Smooth muscle cell of the coronary artery (primary cell): ENCODE data around the gene KRT36. TPM values are rescaled to one million over a fixed set of nuclear protein-coding genes. Genes with fewer than 3 reads are reported as not detected.

ENCODE experiments used
- total RNA-seq: library from RNA; depleted of rRNA; stranded (reverse); fragments of >200 nt; gene quantifications from 2 replicates; pipeline ENCODE4 v1.2.3, GENCODE V29; 2014; ENCODE audit warnings: low replicate concordance

KRT36 gene
- total RNA-seq = 0.08 and 0.12 TPM in 2 replicates

GRCh38 chr17:41489531-41489930, at the start of gene KRT36:
TSS of gene KRT36 (minus strand) at chr17:41489910. CDS start at chr17:41489864, 46 bp downstream.

GRCh38 chr17:41518789-41519449, 29.2 kb upstream of the KRT36 start, which contains the start of gene KRT15:
TSS of gene KRT15 (minus strand) at chr17:41518890. CDS start at chr17:41518827, 63 bp downstream.

GRCh38 chr17:41505007-41505808, 15.5 kb upstream of the KRT36 start, which contains the start of gene KRT13:
TSS of gene KRT13 (minus strand) at chr17:41505612. CDS start at chr17:41505550, 62 bp downstream.

GRCh38 chr17:41481036-41481435, 8.7 kb downstream of the KRT36 start, which contains the start of gene KRT35:
TSS of gene KRT35 (minus strand) at chr17:41481151. CDS start at chr17:41481097, 54 bp downstream.

GRCh38 chr17:41466988-41467387, 22.7 kb downstream of the KRT36 start, which contains the start of gene KRT32:
TSS of gene KRT32 (minus strand) at chr17:41467386. CDS start at chr17:41467325, 61 bp downstream.

GRCh38 chr17:41440531-41441033, 49.1 kb downstream of the KRT36 start, which contains the start of gene KRT38:
TSS of gene KRT38 (minus strand) at chr17:41440983. CDS start at chr17:41440921, 62 bp downstream.

Other genes starting within 250 kb of the KRT36 start
- gene KRTAP9-4, start 240.2 kb downstream of the KRT36 start, total RNA-seq = not detected in 2 replicates
- not detected in 2 replicates for gene KRTAP9-9, start 234.5 kb downstream of the KRT36 start, total RNA-seq
- not detected in 2 replicates for gene KRTAP9-6, start 224.5 kb downstream of the KRT36 start, total RNA-seq
- not detected in 2 replicates for gene KRTAP9-7, start 214.2 kb downstream of the KRT36 start, total RNA-seq
- not detected in 2 replicates for gene KRTAP29-1, start 187.1 kb downstream of the KRT36 start, total RNA-seq
- gene KRTAP16-1, start 180.6 kb downstream of the KRT36 start, total RNA-seq = not detected in 2 replicates
- not detected in 2 replicates for gene KRTAP17-1, start 174.2 kb downstream of the KRT36 start, total RNA-seq
- not detected in 2 replicates for gene KRT33A, start 139.1 kb downstream of the KRT36 start, total RNA-seq
- gene KRT33B, start 120.1 kb downstream of the KRT36 start, total RNA-seq = not detected in 2 replicates
- gene KRT34, start 107.6 kb downstream of the KRT36 start, total RNA-seq = under 0.01 TPM in 1 of 2 replicates, not detected in the other
- not detected in 2 replicates for gene KRT31, start 92.3 kb downstream of the KRT36 start, total RNA-seq
- not detected in 2 replicates for gene KRT37, start 65.3 kb downstream of the KRT36 start, total RNA-seq
- under 0.01 TPM in 1 of 2 replicates, not detected in the other for gene KRT38, start 48.9 kb downstream of the KRT36 start, total RNA-seq
- not detected in 2 replicates for gene KRT32, start 22.5 kb downstream of the KRT36 start, total RNA-seq
- gene KRT35, start 8.8 kb downstream of the KRT36 start, total RNA-seq = not detected in 2 replicates
- not detected in 2 replicates for gene KRT13, start 15.7 kb upstream of the KRT36 start, total RNA-seq
- 0.35 and 0.90 TPM in 2 replicates for gene KRT15, start 29.0 kb upstream of the KRT36 start, total RNA-seq
- 8.8 and 47.4 TPM in 2 replicates for gene KRT19, start 38.4 kb upstream of the KRT36 start, total RNA-seq
- gene KRT9, start 82.1 kb upstream of the KRT36 start, total RNA-seq = not detected in 2 replicates
- gene KRT14, start 97.0 kb upstream of the KRT36 start, total RNA-seq = 0.23 TPM in 1 of 2 replicates, not detected in the other
- 0.15 and 0.35 TPM in 2 replicates for gene KRT16, start 122.9 kb upstream of the KRT36 start, total RNA-seq
- 0.47 and 4.3 TPM in 2 replicates for gene KRT17, start 134.7 kb upstream of the KRT36 start, total RNA-seq
- gene EIF1, start 199.0 kb upstream of the KRT36 start, total RNA-seq = 82.7 and 93.4 TPM in 2 replicates
- not detected in 2 replicates for gene GAST, start 222.4 kb upstream of the KRT36 start, total RNA-seq
- 0.08 and 0.12 TPM in 2 replicates for gene HAP1, start 244.7 kb upstream of the KRT36 start, total RNA-seq